ENCODE data around the gene STYXL1.

Gene STYXL1

DNA sequence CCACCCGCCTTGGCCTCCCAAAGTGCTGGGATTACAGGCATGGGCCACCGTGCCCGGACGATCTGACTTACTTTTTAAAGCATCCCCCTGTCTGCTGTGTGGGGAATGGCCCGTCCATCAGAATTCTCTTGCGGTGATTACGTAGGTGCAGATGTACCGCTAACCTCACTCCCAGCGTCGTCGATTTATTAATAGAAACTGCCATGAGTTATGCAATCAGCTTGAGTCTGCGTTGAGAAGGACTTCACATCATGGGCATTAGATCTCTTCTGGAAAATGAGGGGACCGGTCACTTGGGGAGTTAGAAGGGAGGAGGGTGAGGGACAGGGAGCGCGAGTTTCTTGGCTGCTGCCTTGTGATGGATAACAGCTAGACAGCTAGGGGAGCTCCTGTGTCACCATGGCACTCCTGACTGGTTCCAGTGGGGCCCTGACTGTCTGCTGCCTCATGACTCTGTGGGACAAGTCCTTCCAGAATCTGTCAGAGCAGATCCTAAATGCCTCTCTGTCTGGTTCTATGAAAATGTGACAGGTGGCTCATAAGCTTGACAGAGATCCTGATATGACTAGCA, 97.6 kb downstream of the STYXL1 start:
- no peak for DNase-seq

DNA sequence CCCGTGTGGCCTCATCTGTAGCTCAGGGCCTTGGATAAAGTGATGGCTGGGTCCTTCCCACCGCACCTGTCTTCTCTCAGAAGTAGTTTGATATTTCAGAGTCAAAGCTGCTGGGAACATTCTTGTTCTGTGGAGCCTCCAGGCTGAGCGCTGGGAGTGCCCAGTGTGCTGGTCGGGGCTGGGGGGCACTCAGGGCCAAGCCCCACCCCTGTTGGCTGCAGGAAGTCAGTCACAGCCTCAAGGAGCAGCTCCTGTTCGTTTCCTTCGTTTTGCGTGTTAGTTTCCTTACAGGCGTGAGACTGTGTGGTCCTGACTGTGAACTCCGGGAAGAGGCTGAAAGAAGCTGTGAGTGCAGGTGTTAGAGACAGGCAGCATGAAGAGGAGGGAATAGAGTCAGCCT, 99.6 kb downstream of the STYXL1 start:
- DNase-seq: no peak
